Parathyroid adenoma (tissue), 2 donors: ENCODE data around the gene LIN7A.

ENCODE experiments used
- H2AFZ ChIP-seq: fragments of 300-600 bp; sonication (generic); one replicate; pipeline ENCODE4 v1.7.0; 2017; ENCODE audit warnings: antibody characterized with exemption, mild to moderate bottlenecking
- H3K27ac ChIP-seq: fragments of 300-600 bp; sonication (generic); one replicate; pipeline ENCODE4 v1.7.0; 2017
- H3K27me3 ChIP-seq: fragments of 300-600 bp; sonication (generic); one replicate; pipeline ENCODE4 v1.7.0; 2017; ENCODE audit warnings: low read length; ENCODE audit not compliant: control insufficient read depth, insufficient read depth
- H3K36me3 ChIP-seq: fragments of 300-600 bp; sonication (generic); one replicate; pipeline ENCODE4 v1.7.0; 2017; ENCODE audit warnings: low read length; ENCODE audit not compliant: control insufficient read depth, insufficient read depth
- H3K4me1 ChIP-seq: fragments of 300-600 bp; sonication (generic); one replicate; pipeline ENCODE4 v1.7.0; 2017; ENCODE audit warnings: control low read depth
- H3K4me2 ChIP-seq: fragments of 300-600 bp; sonication (generic); one replicate; pipeline ENCODE4 v1.7.0; 2017; ENCODE audit warnings: low read length
- H3K4me3 ChIP-seq: fragments of 300-600 bp; sonication (generic); one replicate; pipeline ENCODE4 v1.7.0; 2017; ENCODE audit warnings: low read depth, low read length
- H3K79me2 ChIP-seq: fragments of 300-600 bp; sonication (generic); one replicate; pipeline ENCODE4 v1.7.0; 2017; ENCODE audit warnings: control low read depth
- H3K9ac ChIP-seq: fragments of 300-600 bp; sonication (generic); one replicate; pipeline ENCODE4 v1.7.0; 2017; ENCODE audit warnings: mild to moderate bottlenecking
- H3K9me3 ChIP-seq: fragments of 300-600 bp; sonication (generic); one replicate; pipeline ENCODE4 v1.7.0; 2017; ENCODE audit warnings: low read length; ENCODE audit not compliant: control insufficient read depth
- TF ChIP-seq, protein P1 (sequence below): fragments of 300-600 bp; sonication (generic); IDR thresholded peaks from one replicate; pipeline ENCODE4 v1.7.0; 2017; ENCODE audit warnings: antibody characterized with exemption, mild to moderate bottlenecking
- donor health status: primary hyperparathyroidism.

The LIN7A gene

DNA sequence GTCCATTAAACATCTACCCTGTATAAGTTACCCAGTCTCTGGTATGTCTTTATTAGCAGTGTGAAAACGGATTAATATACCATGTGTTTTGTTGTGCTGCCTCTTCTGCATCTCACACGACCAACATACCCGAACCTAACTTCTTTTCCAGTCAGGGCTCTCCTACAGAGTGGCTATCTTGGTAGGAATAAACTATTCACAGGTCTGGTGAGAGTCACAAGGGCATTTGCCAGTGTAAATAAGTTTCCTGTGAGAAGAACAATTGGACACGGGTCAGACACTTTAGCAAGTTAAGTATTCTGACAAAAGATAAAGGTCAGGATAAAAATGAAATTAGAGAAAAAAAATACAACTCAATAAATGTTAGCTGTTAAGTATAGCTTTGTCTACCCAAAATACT lies 160.1 kb downstream of the LIN7A start:
- Histone ChIP-seq H3K79me2 (no peaks in the 10 kb centered on the region), H3K9me3 (peaks cover 7% of the 10 kb centered on the region), H3K4me3 (no peak overlapping the region), H3K4me2 (peak overlapping the region; percentile 9), H3K36me3 (no peaks in the 10 kb centered on the region), H3K9ac (no peak overlapping the region), H3K27me3 (no peaks in the 10 kb centered on the region), H3K4me1 (no peaks in the 10 kb centered on the region), H3K27ac (peak overlapping the region; percentile 11), H2AFZ (no peak overlapping the region)
- TF ChIP-seq, protein P1, sequence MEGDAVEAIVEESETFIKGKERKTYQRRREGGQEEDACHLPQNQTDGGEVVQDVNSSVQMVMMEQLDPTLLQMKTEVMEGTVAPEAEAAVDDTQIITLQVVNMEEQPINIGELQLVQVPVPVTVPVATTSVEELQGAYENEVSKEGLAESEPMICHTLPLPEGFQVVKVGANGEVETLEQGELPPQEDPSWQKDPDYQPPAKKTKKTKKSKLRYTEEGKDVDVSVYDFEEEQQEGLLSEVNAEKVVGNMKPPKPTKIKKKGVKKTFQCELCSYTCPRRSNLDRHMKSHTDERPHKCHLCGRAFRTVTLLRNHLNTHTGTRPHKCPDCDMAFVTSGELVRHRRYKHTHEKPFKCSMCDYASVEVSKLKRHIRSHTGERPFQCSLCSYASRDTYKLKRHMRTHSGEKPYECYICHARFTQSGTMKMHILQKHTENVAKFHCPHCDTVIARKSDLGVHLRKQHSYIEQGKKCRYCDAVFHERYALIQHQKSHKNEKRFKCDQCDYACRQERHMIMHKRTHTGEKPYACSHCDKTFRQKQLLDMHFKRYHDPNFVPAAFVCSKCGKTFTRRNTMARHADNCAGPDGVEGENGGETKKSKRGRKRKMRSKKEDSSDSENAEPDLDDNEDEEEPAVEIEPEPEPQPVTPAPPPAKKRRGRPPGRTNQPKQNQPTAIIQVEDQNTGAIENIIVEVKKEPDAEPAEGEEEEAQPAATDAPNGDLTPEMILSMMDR = no peak

DNA sequence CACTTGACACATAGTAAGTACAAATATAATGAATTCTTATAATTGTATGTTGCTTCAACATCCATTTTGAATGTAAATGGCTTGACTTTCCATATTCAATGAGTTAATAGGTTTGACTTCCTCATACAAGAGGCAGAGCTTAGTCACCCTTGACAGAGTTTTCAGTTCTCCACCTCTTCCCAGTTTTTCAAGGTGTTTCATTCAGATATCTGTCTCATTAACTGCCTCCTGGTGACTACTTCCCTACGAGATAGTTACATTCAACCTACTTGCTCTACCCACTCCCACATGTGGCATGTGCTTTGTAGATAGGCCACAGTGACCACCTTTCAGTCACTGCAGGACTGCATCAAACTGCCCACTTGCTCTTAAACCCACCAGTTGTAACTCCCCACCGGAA lies 161.0 kb downstream of the LIN7A start:
- Histone ChIP-seq H3K4me1 (no peaks in the 10 kb centered on the region), H3K27ac (no peak overlapping the region), H3K27me3 (no peaks in the 10 kb centered on the region), H3K9me3 (peaks cover 7% of the 10 kb centered on the region), H3K9ac (no peak overlapping the region), H3K79me2 (no peaks in the 10 kb centered on the region), H3K36me3 (no peaks in the 10 kb centered on the region), H3K4me2 (no peak overlapping the region), H2AFZ (no peak overlapping the region), H3K4me3 (no peak overlapping the region)
- TF ChIP-seq, protein P1 = no peak

DNA sequence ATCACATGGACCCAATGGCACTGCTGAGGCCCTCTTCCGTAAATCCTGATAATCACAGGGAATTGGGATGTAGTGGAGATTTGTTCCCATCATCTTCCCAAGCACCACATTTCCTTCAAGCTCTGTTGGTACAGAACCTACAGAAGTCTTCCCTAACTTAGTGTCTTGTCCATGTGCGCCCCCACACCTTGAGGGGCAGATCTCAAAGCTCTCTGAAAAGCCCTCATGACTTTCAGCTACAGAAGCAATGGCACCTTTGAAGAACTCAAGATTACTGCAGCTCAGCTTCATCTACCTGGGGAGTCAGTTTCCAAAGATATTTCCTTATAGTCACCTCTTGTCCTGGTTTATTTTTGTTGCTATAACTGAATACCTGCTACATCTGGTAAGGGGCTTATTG lies 166.8 kb downstream of the LIN7A start:
- no peaks in the 10 kb centered on the region for H3K27me3 ChIP-seq
- no peaks in the 10 kb centered on the region for H3K79me2 ChIP-seq
- no peak overlapping the region for H3K4me3 ChIP-seq
- no peak overlapping the region for H2AFZ ChIP-seq
- H3K4me2 ChIP-seq = no peak overlapping the region
- H3K9ac ChIP-seq = no peak overlapping the region
- H3K4me1 ChIP-seq = no peaks in the 10 kb centered on the region
- H3K36me3 ChIP-seq = no peaks in the 10 kb centered on the region
- H3K27ac ChIP-seq = no peak overlapping the region
- TF ChIP-seq, protein P1 = no peak
- no peaks in the 10 kb centered on the region for H3K9me3 ChIP-seq

DNA sequence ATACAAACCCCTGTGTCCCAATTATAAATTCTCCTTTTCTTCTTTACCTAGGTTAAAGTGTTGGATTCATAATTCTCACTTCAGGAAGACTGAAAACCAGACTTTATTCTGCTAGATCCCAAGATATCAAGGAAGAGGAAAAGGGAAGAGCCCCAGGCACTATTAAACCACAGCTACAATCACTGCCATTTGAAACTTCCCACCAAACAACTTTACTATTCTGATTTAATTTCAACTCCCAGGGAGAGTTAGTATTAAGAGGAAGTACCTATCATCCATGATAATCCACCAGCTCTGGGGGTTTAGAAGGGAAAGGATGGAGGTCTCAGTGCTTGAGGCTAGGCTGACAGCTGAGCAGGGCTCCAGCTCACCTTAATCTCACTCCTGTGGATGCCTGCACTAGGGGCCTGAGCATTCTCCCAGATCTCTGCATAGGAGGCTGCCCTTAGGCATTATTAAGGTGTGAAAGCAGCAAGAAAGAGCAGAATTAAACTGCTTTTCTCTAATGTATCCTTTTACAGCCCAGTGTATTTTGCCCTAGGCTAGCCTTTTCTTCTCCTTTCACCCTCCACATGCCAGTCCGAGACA lies 168.1 kb downstream of the LIN7A start:
- Histone ChIP-seq H3K4me3 (no peak overlapping the region), H3K4me2 (no peak overlapping the region), H3K27me3 (no peaks in the 10 kb centered on the region), H3K36me3 (no peaks in the 10 kb centered on the region), H3K9me3 (no peaks in the 10 kb centered on the region), H2AFZ (peak overlapping the region; percentile 17), H3K27ac (no peak overlapping the region), H3K9ac (no peak overlapping the region), H3K4me1 (no peaks in the 10 kb centered on the region), H3K79me2 (no peaks in the 10 kb centered on the region)
- TF ChIP-seq, protein P1 = no peak

DNA sequence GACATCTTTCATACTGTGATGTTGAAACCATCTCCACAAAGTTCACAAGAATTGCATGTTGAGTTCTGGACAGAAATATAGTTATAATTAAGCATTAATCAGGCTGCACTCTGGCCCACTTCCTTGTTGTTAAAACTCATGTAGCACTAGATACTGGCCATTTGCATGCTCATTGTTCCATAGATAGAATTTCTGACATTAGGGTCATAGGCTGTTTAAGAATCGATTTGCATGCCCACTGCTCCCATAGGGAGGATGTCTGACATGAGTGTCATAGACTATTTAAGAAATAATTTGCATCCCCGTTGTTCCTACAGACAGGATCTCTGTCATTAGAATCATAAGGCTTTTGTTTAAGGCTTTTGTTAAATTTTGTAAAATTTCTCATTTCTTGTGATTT lies 170.8 kb downstream of the LIN7A start:
- Histone ChIP-seq H3K9ac (no peak overlapping the region), H3K4me2 (no peak overlapping the region), H3K9me3 (no peaks in the 10 kb centered on the region), H3K36me3 (no peaks in the 10 kb centered on the region), H3K4me3 (no peak overlapping the region), H3K27me3 (no peaks in the 10 kb centered on the region), H3K4me1 (no peaks in the 10 kb centered on the region), H2AFZ (no peak overlapping the region), H3K27ac (no peak overlapping the region), H3K79me2 (no peaks in the 10 kb centered on the region)
- TF ChIP-seq, protein P1 = no peak
